Sigmoid colon (tissue), 7 donors: ENCODE measurements around the gene OR2A14. TPM values are rescaled to one million over a fixed set of nuclear protein-coding genes. Genes with fewer than 3 reads are reported as not detected.

Experiments
- DNase-seq: peaks from one replicate; pipeline ENCODE4 v3.0.0-alpha.2; 2019
- H3K27ac ChIP-seq, 4 donors: fragments of 200-600 bp; sonication (generic); one replicate each; pipeline ENCODE4 v1.5.1; 2016 to 2019; ENCODE audit warnings: mild to moderate bottlenecking in 1 of 4
- H3K27me3 ChIP-seq, 3 donors: fragments of 200-600 bp; sonication (generic); one replicate each; pipeline ENCODE4 v1.5.1; 2019; ENCODE audit warnings: mild to moderate bottlenecking in 1 of 3
- H3K36me3 ChIP-seq, 4 donors: fragments of 200-600 bp; sonication (generic); one replicate each; pipeline ENCODE4 v1.5.1; 2016 to 2019
- H3K4me1 ChIP-seq, 4 donors: fragments of 200-600 bp; sonication (generic); one replicate each; pipeline ENCODE4 v1.5.1; 2017 to 2019
- H3K4me3 ChIP-seq, 4 donors: fragments of 200-600 bp; sonication (generic); one replicate each; pipeline ENCODE4 v1.5.1; 2017 to 2019; ENCODE audit warnings: mild to moderate bottlenecking in 2 of 4, moderate library complexity in 1 of 4
- H3K9me3 ChIP-seq, 4 donors: fragments of 200-600 bp in 3 of 4; sonication (generic) in 3 of 4; one replicate each; pipeline versions ENCODE4 v1.5.1 to v1.6.1; 2013 to 2019
- CTCF ChIP-seq, 4 experiments: fragments of 450-650 bp in 3 of 4; fragments of 200-600 bp in 1 of 4; IDR thresholded peaks; one replicate each; pipeline ENCODE4 v1.5.1; 2016 to 2019; ENCODE audit warnings: antibody characterized with exemption in 4 of 4, mild to moderate bottlenecking in 3 of 4, moderate library complexity in 2 of 4
- EP300 ChIP-seq, 4 donors: sonication (generic); formaldehyde crosslinking; IDR thresholded peaks; one replicate each; pipeline ENCODE4 v1.6.1; 2017; ENCODE audit warnings: antibody characterized with exemption in 4 of 4
- POLR2A ChIP-seq, 2 donors: fragments of 450-650 bp; IDR thresholded peaks; one replicate each; pipeline ENCODE4 v1.6.1; 2016; ENCODE audit warnings: antibody characterized with exemption in 2 of 2, mild to moderate bottlenecking in 2 of 2, moderate library complexity in 2 of 2
- POLR2AphosphoS5 ChIP-seq, 4 donors: sonication (generic); formaldehyde crosslinking; IDR thresholded peaks; one replicate each; pipeline ENCODE4 v1.6.1; 2017; ENCODE audit warnings: antibody characterized with exemption in 4 of 4
- WGBS, 2 donors: extraction: QIAGEN DNeasy Blood & Tissue Kit; methylation state at CpG; one replicate each; pipeline ENCODE4 v1.1.7; 2013; 5-methylcytosine and 5-hydroxymethylcytosine counted together
- intact Hi-C: fragments of 100-400 bp; cut with DNase I; formaldehyde crosslinking; loops from one replicate; pipeline ENCODE4 v1.15.1; 2023
- polyA plus RNA-seq, 3 donors: library from polyadenylated mRNA; stranded (reverse); fragments of 200-250 nt; gene quantifications; one replicate each; pipeline ENCODE4 v1.2.3, GENCODE V29; 2013
- total RNA-seq, 4 donors: library from RNA; depleted of rRNA; stranded (reverse); fragments of >200 nt; gene quantifications; one replicate each; pipeline ENCODE4 v1.1.0, GENCODE V29; 2016
- donor health status: healthy with polysubstance abuse.
- donor health status: Bipolar disorder and iron deficiency.
- donor health status: healthy.

Gene OR2A14
- total and polyA plus RNA-seq, 7 donors: not detected

- 90 to 98% methylated on average over 2 of the region's 2 CpGs for WGBS, 2 donors
- intact Hi-C loops: no loop called here
- no peak for TF ChIP-seq POLR2AphosphoS5 (IDR thresholded peaks at IDR 0.05)
- no peak for TF ChIP-seq CTCF (IDR thresholded peaks at IDR 0.05)
- TF ChIP-seq EP300 (IDR thresholded peaks at IDR 0.05): no peak
- TF ChIP-seq POLR2A (IDR thresholded peaks at IDR 0.05): no peak
- H3K27ac ChIP-seq: no peak within 1 kb of the TSS
- no peak within 1 kb of the TSS for H3K4me3 ChIP-seq
- H3K36me3 ChIP-seq: no peaks in the 10 kb centered on the region
- no peaks in the 10 kb centered on the region for H3K9me3 ChIP-seq
- DNase-seq: no peak
- H3K4me1 ChIP-seq: no peaks in the 10 kb centered on the region
- no peaks in the 10 kb centered on the region for H3K27me3 ChIP-seq
These were observed 13.7 kb upstream of the OR2A14 start, which contains the start of gene OR2A2 for GRCh38 chr7:144109283-144109682. Gene OR2A2 (plus strand): TSS chr7:144109583. CDS start chr7:144109583, 0 bp downstream.

GRCh38 chr7:144110272-144110671 lies 12.7 kb upstream of the OR2A14 start:
- TF ChIP-seq EP300 (IDR thresholded peaks at IDR 0.05) (no peak), POLR2AphosphoS5 (IDR thresholded peaks at IDR 0.05) (no peak), POLR2A (IDR thresholded peaks at IDR 0.05) (no peak), CTCF (IDR thresholded peaks at IDR 0.05) (no peak)
- DNase-seq: no peak
- H3K4me1 ChIP-seq: no peaks in the 10 kb centered on the region
- no peak overlapping the region for H3K4me3 ChIP-seq
- H3K36me3 ChIP-seq: no peaks in the 10 kb centered on the region
- WGBS, 2 donors: 79 to 81% methylated on average over 5 of the region's 5 CpGs
- H3K9me3 ChIP-seq: no peaks in the 10 kb centered on the region
- no peak overlapping the region for H3K27ac ChIP-seq
- no peaks in the 10 kb centered on the region for H3K27me3 ChIP-seq
- intact Hi-C loops: no loop called here

- 18 to 49% methylated on average over 1 of the region's 1 CpG for WGBS, 2 donors
- no peak for DNase-seq
- Histone ChIP-seq H3K9me3 (no peaks in the 10 kb centered on the region), H3K36me3 (no peaks in the 10 kb centered on the region), H3K4me1 (no peaks in the 10 kb centered on the region), H3K4me3 (no peak overlapping the region), H3K27me3 (no peaks in the 10 kb centered on the region), H3K27ac (no peak overlapping the region)
- intact Hi-C loops: no loop called here
- TF ChIP-seq POLR2AphosphoS5 (IDR thresholded peaks at IDR 0.05): no peak
- no peak for TF ChIP-seq EP300 (IDR thresholded peaks at IDR 0.05)
- no peak for TF ChIP-seq CTCF (IDR thresholded peaks at IDR 0.05)
- TF ChIP-seq POLR2A (IDR thresholded peaks at IDR 0.05): no peak
These were observed 9.3 kb upstream of the OR2A14 start for GRCh38 chr7:144113651-144114050.

GRCh38 chr7:144118341-144118740 lies 4.6 kb upstream of the OR2A14 start:
- intact Hi-C loops: no loop called here
- WGBS, 2 donors: 76 to 86% methylated on average over 8 of the region's 8 CpGs

More at GRCh38 chr7:144118341-144118740, 4.6 kb upstream of the OR2A14 start:
- H3K27ac ChIP-seq: no peak overlapping the region
- H3K27me3 ChIP-seq: no peaks in the 10 kb centered on the region
- H3K4me3 ChIP-seq: no peak overlapping the region
- no peak for DNase-seq
- no peaks in the 10 kb centered on the region for H3K9me3 ChIP-seq
- no peaks in the 10 kb centered on the region for H3K36me3 ChIP-seq
- no peak for TF ChIP-seq POLR2A (IDR thresholded peaks at IDR 0.05)
- TF ChIP-seq CTCF (IDR thresholded peaks at IDR 0.05): no peak
- no peaks in the 10 kb centered on the region for H3K4me1 ChIP-seq
